IgD-negative memory B cell (primary cell): ENCODE results near the gene UTP14A. TPM values are rescaled to one million over a fixed set of nuclear protein-coding genes. Genes with fewer than 3 reads are reported as not detected.

ENCODE experiments used
- H3K27ac Mint-ChIP-seq, 3 donors: one replicate each; pipeline ENCODE4 v1.8.0; 2020 to 2022; ENCODE audit warnings: mild to moderate bottlenecking in 3 of 3, mixed read lengths in 3 of 3, moderate library complexity in 1 of 3
- H3K27me3 Mint-ChIP-seq: one replicate; pipeline ENCODE4 v1.8.0; 2021; ENCODE audit warnings: mixed read lengths
- H3K36me3 Mint-ChIP-seq: one replicate; pipeline ENCODE4 v1.8.0; 2020; ENCODE audit warnings: mild to moderate bottlenecking, mixed read lengths
- H3K4me1 Mint-ChIP-seq, 3 donors: one replicate each; pipeline ENCODE4 v1.8.0; 2020 to 2022; ENCODE audit warnings: mixed read lengths in 3 of 3, mild to moderate bottlenecking in 1 of 3
- H3K4me3 Mint-ChIP-seq, 4 donors: one replicate each; pipeline ENCODE4 v1.8.0; 2020 to 2022; ENCODE audit warnings: mild to moderate bottlenecking in 4 of 4, mixed read lengths in 4 of 4, moderate library complexity in 3 of 4
- H3K9me3 Mint-ChIP-seq, 3 donors: one replicate each; pipeline ENCODE4 v1.8.0; 2020 to 2021; ENCODE audit warnings: mixed read lengths in 3 of 3, mild to moderate bottlenecking in 1 of 3
- polyA plus RNA-seq: library from polyadenylated mRNA; unstranded; fragments of 300-500 nt; fragmentation: Illumina TruSeq; gene quantifications from one replicate; pipeline ENCODE4 v1.2.3, GENCODE V29; 2021

UTP14A gene
- polyA plus RNA-seq, 1 donor from 2014 or later: 15.9 TPM

DNA sequence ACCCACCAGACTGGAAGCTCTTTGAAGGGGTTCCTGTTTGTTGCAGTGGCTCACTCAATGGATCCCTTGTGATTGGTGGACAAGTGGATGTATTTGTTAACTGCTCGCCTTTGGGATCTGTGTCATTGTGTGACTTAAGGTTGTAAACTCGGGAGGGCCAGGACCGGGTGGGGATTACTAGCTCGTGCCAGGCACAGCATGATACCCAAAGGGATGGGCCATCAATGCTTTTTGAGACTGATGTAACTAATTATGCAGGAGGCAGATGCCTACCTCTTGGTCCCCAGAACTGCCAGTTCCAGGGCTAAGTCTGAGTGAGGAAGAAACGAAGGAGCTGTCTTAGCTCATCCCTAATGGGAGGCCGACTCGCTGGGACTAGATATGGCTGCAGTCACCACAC lies 27.7 kb downstream of the UTP14A start:
- Mint-ChIP-seq H3K27me3 (no peaks in the 10 kb centered on the region), H3K4me3 (peak overlapping the region in 3 of 4 donors; percentile 41 to 76 (median 45)), H3K36me3 (no peaks in the 10 kb centered on the region), H3K9me3 (no peaks in the 10 kb centered on the region), H3K4me1 (peaks cover 0 to 11% (median 6%) of the 10 kb centered on the region in 3 donors), H3K27ac (no peak overlapping the region)

DNA sequence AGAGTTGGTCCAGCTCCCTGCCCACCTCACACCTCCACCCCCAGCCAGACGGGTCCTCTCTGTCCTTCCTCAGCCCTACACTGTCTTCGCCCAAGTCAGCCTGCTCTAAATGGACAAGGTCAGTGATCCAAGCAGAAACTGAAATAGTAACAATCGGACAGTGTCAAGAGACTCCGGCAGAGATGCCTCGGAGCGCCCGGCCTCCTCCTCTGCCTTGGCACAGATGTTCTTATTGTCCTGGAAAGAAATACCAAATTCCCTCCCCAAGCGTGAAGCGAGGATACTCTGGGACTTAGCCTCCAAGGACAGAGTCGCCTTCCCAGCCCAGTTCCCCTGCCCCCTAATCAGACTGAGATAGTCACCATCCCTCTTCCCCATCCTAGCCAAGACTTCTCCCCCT lies 28.5 kb downstream of the UTP14A start:
- Mint-ChIP-seq H3K4me1 (peaks cover 0 to 11% (median 6%) of the 10 kb centered on the region in 3 donors), H3K36me3 (no peaks in the 10 kb centered on the region), H3K9me3 (no peaks in the 10 kb centered on the region), H3K27ac (no peak overlapping the region), H3K27me3 (no peaks in the 10 kb centered on the region), H3K4me3 (peak overlapping the region in 2 of 4 donors; percentile 4 to 21)

DNA sequence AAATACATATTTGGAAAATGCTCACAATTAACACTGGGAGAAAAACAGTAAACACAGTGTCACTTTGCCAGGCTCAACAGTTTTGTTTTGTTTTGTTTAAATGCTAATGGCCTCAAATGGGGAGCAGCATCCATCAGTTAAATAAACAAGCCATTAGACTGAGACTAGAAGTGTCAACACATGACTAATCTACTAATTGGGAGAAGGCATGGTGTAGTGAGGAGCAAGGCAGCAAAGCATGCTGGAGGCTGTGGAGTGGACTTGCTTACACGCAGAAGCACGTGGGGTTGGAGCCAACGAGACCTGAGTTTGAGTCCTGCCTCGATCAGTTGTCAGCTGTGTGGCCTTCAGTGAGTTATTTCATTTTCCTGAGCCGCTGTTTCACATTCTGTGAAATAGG lies 29.0 kb downstream of the UTP14A start:
- Mint-ChIP-seq H3K27ac (peak overlapping the region in 1 of 3 donors; percentile 2), H3K9me3 (no peaks in the 10 kb centered on the region), H3K4me3 (peak overlapping the region in 2 of 4 donors; percentile 4)

DNA sequence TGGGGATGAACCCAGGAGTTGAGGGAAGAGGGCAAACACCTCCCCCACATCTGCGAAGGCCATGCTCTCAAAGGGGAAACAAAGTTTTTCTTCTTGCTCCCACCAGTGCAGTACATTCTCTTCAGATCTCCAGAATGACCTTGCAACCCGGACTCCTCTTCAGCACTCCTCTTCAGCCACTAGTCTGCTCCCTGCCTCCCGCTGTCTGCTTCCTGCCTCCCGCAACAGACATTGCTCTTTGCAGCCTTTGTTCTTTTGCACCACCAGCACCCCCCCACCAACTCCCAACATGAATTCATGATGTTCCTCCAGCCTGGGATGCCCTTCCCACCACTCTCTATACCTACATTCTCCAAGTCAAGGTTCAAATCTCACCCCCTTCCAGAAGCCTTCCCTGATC lies 32.1 kb downstream of the UTP14A start:
- H3K9me3 Mint-ChIP-seq: no peaks in the 10 kb centered on the region
- H3K4me1 Mint-ChIP-seq: peaks cover 0 to 5% (median 0%) of the 10 kb centered on the region in 3 donors
- no peaks in the 10 kb centered on the region for H3K36me3 Mint-ChIP-seq
- peak overlapping the region in 1 of 4 donors; percentile 2 for H3K4me3 Mint-ChIP-seq
- peaks cover 3% of the 10 kb centered on the region for H3K27me3 Mint-ChIP-seq
- H3K27ac Mint-ChIP-seq: no peak overlapping the region

More for the DNA sequence above, 29.0 kb downstream of the UTP14A start:
- H3K4me1 Mint-ChIP-seq: peaks cover 0 to 11% (median 6%) of the 10 kb centered on the region in 3 donors
- H3K36me3 Mint-ChIP-seq: no peaks in the 10 kb centered on the region
- H3K27me3 Mint-ChIP-seq: peaks cover under 1% of the 10 kb centered on the region

DNA sequence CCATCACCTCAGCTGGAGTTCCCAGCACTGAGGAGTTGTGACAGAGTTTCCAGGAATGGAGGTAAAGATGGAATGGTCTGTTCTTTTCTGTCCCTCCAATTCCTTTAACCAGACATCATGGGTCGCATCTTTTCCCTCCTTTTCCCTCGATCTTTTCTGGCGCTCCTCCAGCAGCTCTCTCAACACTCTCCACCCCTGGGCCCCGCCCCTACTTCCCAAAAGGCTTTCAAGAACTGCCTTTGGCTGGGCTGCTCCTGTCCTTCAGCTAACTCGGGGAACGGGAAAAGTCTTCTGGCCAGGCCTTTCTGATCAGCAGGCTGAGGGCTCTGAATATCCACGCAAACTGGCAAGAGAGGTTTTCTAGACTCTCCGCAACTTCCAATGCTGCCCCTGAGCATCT lies 34.0 kb downstream of the UTP14A start:
- Mint-ChIP-seq H3K4me1 (peaks cover 0 to 2% (median 0%) of the 10 kb centered on the region in 3 donors), H3K4me3 (no peak overlapping the region)

DNA sequence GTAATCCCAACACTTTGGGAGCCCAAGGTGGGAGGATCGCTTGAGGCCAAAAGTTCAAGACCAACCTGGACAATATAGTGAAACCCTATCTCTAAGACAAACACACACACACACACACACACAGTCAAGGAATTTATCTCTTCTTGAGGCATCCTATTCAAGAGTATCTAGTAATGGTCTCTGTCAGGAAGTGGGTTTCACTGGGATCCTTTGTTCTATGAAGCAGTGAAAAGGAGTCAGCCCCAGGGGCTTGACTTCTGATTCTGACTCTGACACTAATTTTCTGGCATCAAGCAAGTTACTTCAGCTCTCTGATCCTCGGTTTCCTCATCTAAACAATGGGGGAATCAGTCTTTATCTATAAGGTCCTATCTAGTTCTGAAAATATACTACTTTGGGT lies 34.8 kb downstream of the UTP14A start:
- H3K36me3 Mint-ChIP-seq: no peaks in the 10 kb centered on the region
- peaks cover 3% of the 10 kb centered on the region for H3K27me3 Mint-ChIP-seq
- H3K27ac Mint-ChIP-seq: no peak overlapping the region
- peaks cover 0 to 2% (median 0%) of the 10 kb centered on the region in 3 donors for H3K4me1 Mint-ChIP-seq
- no peak overlapping the region for H3K4me3 Mint-ChIP-seq
- no peaks in the 10 kb centered on the region for H3K9me3 Mint-ChIP-seq

More for the DNA sequence above, 34.0 kb downstream of the UTP14A start:
- peaks cover 3% of the 10 kb centered on the region for H3K27me3 Mint-ChIP-seq
- H3K27ac Mint-ChIP-seq: no peak overlapping the region
- H3K36me3 Mint-ChIP-seq: no peaks in the 10 kb centered on the region
- no peaks in the 10 kb centered on the region for H3K9me3 Mint-ChIP-seq

DNA sequence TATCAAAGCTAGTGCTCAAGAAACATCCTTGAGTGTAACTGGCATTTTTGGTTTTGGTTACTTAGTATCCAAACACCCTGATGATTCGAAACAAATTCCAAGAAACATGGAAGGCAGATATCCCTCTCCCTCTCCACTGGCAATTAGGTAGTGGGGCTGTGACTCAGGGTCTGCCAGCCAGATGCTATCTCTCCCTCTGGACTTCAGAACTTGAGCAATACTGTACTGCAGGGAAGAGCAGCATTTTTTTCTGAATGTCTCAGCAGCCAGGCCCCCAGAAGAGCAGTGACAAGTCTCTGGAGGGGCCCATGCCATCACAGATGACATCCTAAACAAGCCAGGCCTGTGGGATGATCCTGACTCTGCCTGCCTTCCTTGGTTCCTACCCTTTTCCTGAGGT lies 39.2 kb downstream of the UTP14A start:
- H3K27me3 Mint-ChIP-seq: peaks cover 2% of the 10 kb centered on the region
- no peaks in the 10 kb centered on the region for H3K9me3 Mint-ChIP-seq
- H3K4me1 Mint-ChIP-seq: no peaks in the 10 kb centered on the region
- H3K36me3 Mint-ChIP-seq: no peaks in the 10 kb centered on the region
- no peak overlapping the region for H3K27ac Mint-ChIP-seq
- H3K4me3 Mint-ChIP-seq: no peak overlapping the region

DNA sequence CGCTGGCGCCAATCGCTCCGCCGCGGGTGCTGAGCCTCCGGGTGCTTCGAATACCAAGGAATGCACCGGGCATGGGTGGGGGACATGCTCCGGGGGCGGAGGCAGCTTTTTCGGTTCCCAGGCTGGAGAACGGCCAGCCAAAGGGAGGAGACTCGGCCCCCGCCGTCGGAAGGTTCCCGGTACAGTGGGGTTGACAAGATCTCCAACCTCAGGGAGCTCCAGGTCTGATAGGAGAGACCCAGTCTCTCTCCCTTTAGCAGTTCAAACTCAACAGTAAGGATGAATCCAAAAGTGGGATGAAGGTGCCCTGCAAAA lies 47.3 kb downstream of the UTP14A start:
- Mint-ChIP-seq H3K36me3 (peaks cover 2% of the 10 kb centered on the region), H3K4me1 (peaks cover 8 to 19% (median 10%) of the 10 kb centered on the region in 3 donors), H3K4me3 (peak overlapping the region; percentile 42 to 81 (median 67)), H3K27ac (peak overlapping the region; percentile 48 to 83 (median 51)), H3K27me3 (peaks cover 2% of the 10 kb centered on the region), H3K9me3 (no peaks in the 10 kb centered on the region)

DNA sequence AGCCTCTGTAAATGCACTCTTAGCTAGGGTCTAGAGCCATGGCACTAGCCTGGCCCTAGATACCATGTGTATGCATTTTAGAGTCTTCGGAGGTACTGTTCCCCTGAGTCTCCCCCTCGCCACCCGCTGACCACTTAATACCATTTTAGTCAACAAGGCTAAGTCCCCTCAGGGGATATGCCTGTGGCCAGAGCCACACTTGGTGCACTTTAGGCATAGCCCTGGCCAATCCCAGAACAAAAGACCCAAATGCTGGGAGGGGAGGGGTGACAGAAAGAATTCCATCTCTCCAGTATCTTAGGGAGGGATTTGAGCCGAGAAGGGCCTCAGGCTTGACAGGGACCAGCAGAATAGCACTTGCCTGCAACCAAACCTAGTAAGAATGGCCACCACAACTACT lies 47.9 kb downstream of the UTP14A start:
- H3K36me3 Mint-ChIP-seq: peaks cover 2% of the 10 kb centered on the region
- H3K27ac Mint-ChIP-seq: peak overlapping the region; percentile 48 to 83 (median 51)
- peak overlapping the region; percentile 42 to 81 (median 67) for H3K4me3 Mint-ChIP-seq
- H3K9me3 Mint-ChIP-seq: no peaks in the 10 kb centered on the region
- H3K27me3 Mint-ChIP-seq: peaks cover 2% of the 10 kb centered on the region
- peaks cover 8 to 20% (median 10%) of the 10 kb centered on the region in 3 donors for H3K4me1 Mint-ChIP-seq

DNA sequence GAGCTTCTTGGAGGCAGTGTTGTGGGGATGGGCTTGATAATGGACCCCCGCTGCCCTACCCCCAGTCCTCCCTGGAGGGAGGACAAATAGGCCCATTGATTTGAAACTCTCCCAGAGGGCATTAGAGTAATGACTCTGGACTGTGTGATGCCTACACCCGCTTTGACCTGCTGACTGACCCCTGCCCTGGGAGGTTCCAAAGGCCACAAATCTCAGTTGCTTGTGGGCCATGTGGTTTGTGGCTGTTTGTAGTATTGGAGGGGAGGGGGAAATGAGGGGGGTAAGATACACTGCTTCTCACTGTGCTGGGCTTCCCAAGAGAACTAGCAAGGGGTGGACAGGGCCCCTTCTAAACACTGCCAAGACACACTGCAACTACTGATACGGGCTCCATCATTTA lies 48.8 kb downstream of the UTP14A start:
- Mint-ChIP-seq H3K4me3 (peak overlapping the region in 1 of 4 donors; percentile 28), H3K27me3 (peaks cover 2% of the 10 kb centered on the region), H3K36me3 (peaks cover 2% of the 10 kb centered on the region), H3K27ac (peak overlapping the region in 1 of 3 donors; percentile 51), H3K9me3 (no peaks in the 10 kb centered on the region), H3K4me1 (peaks cover 8 to 20% (median 10%) of the 10 kb centered on the region in 3 donors)

DNA sequence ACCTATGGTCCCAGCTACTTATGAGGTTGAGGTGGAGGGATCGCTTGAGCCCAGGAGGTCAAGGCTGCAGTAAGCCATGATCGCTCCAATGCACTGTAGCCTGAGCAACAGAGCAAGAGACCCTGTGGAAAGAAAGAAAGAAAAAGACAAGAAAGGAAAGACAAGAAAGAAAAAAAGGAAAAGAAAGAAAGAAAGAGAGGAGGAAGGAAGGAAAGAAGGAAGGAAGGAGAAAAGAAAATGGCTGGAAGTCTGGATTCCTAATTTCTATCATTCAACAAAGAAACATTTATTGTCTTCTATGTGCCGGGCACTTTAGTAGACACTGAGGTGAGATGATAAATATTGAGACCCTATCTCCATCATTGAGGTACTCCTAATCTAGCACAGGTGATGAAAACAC lies 49.7 kb downstream of the UTP14A start:
- Mint-ChIP-seq H3K27ac (peak overlapping the region in 1 of 3 donors; percentile 51), H3K36me3 (peaks cover 2% of the 10 kb centered on the region), H3K9me3 (no peaks in the 10 kb centered on the region), H3K4me3 (peak overlapping the region in 2 of 4 donors; percentile 4 to 28), H3K4me1 (peaks cover 8 to 20% (median 10%) of the 10 kb centered on the region in 3 donors), H3K27me3 (peaks cover 2% of the 10 kb centered on the region)

DNA sequence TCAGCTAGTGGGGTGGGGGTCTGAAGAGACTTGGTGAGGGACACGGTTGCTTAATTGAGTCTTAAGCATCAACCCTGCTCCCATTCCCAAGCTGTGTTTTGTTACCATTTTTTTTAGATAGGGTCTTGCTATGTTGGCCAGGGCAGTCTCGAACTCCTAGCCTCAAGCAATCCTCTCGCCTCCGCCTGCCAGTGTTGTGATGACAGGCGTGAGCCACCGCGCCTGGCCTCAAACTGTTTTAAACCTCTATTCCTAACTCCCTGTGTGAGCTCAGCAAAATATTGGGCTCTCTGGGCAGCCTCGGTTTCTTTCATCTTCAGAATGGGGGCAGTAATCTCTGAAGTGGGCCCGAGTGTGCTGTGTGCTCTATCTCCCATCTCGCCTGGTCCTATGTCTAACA lies 50.2 kb downstream of the UTP14A start:
- Mint-ChIP-seq H3K27me3 (peaks cover 2% of the 10 kb centered on the region), H3K27ac (peak overlapping the region in 1 of 3 donors; percentile 7), H3K4me3 (peak overlapping the region in 3 of 4 donors; percentile 28 to 65 (median 55))

DNA sequence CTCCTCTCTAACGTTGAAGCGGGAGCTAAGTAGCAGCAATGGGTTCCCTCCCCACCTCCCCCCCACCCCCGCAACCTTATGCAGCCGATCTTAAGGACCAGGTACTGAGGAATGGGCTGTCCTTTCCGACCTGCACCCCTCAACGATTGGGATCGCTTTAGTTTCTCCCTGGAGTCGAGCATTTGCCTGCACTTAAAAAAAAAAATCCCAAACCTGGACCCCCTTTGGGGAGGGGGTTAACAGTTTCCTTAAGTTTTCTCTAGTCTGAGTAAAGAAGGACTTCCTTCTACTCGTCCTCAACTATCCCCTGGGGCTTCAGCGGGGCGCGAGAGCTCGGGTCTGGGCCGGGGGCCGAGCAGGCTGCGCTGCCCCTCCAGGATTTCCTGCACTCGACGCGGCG lies 50.8 kb downstream of the UTP14A start:
- Mint-ChIP-seq H3K36me3 (peaks cover 2% of the 10 kb centered on the region), H3K4me1 (peaks cover 11 to 25% (median 18%) of the 10 kb centered on the region in 3 donors), H3K9me3 (no peaks in the 10 kb centered on the region), H3K4me3 (peak overlapping the region in 3 of 4 donors; percentile 28 to 72 (median 55)), H3K27ac (peak overlapping the region in 2 of 3 donors; percentile 7 to 67), H3K27me3 (peaks cover 2% of the 10 kb centered on the region)

More for the DNA sequence above, 50.2 kb downstream of the UTP14A start:
- H3K9me3 Mint-ChIP-seq: no peaks in the 10 kb centered on the region
- peaks cover 8 to 20% (median 12%) of the 10 kb centered on the region in 3 donors for H3K4me1 Mint-ChIP-seq
- H3K36me3 Mint-ChIP-seq: peaks cover 2% of the 10 kb centered on the region

DNA sequence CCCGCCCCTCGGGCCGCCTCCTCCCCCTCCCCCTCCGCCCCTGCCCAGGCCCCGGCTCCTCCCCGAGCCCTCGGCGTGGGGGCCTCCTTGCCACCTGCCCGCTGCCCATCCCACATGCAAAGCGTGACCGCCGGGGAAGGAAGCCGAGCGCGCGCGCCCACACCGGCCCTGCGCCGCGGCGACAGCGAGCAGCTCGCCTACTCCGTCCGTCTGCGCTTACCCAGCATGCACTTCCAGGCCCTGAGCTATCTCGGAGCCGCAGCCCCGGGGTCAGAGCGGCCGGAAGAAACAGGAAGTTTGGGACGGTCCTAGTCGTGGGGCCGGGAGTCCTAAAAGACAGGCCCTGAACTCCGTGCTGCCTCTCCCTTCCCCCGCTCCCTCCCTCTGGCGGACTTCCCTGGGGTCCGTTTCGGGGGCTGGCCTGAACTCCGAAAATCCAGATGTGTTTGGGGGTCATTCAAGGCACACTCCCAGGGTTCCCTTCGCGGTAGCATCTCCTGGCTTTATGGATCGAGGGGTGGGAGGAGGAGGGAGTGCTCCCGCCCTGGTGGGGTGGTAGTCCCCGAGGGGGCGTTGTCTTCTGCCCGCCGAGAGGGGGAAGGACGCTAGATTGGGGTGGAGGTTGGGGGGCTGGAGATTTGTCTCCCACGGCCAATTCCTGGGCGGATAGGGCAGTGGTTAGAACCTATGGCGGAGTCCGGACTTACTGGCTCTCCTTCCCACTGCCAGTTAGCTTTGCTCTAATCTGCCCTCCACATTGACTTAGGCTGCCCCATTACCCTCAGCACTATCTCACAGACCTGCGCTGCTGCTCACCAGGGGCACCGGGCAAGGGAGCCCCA lies 51.5 kb downstream of the UTP14A start:
- Mint-ChIP-seq H3K27ac (peak overlapping the region; percentile 7 to 67 (median 46)), H3K4me3 (peak overlapping the region; percentile 68 to 90 (median 74)), H3K36me3 (peaks cover 2% of the 10 kb centered on the region), H3K4me1 (peaks cover 13 to 27% (median 20%) of the 10 kb centered on the region in 3 donors), H3K27me3 (peaks cover 2% of the 10 kb centered on the region), H3K9me3 (no peaks in the 10 kb centered on the region)

DNA sequence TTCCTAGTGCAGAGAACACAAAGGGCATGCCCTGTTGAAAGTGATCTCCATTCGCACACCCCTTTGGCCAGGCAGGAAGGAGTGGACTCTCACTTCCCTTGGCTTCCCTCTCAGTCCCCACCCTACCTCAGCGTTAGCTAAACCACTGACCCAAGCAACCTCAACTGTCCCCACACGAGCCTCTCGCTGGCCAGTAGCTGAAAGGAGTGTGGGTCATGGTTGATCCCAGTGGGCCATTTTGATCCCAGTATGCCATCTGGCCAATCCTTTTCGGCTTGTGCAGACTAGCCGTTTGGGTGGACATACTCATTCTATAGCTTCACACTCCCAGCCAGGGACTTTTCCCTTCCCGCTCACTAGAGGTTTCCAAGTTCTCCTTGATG lies 52.1 kb downstream of the UTP14A start:
- peak overlapping the region in 2 of 3 donors; percentile 7 to 67 for H3K27ac Mint-ChIP-seq
- no peaks in the 10 kb centered on the region for H3K36me3 Mint-ChIP-seq
- no peaks in the 10 kb centered on the region for H3K27me3 Mint-ChIP-seq
- no peaks in the 10 kb centered on the region for H3K9me3 Mint-ChIP-seq
- H3K4me3 Mint-ChIP-seq: peak overlapping the region; percentile 68 to 90 (median 74)
- H3K4me1 Mint-ChIP-seq: peaks cover 10 to 26% (median 16%) of the 10 kb centered on the region in 3 donors
